ENCODE measurements around the gene BRME1. TPM values are rescaled to one million over a fixed set of nuclear protein-coding genes. Genes with fewer than 3 reads are reported as not detected.

BRME1 gene
- polyA plus RNA-seq (2013, experiment 1 of 2) = 1.8 TPM
- 2.1 TPM for polyA plus RNA-seq (2013, experiment 2 of 2)

DNA sequence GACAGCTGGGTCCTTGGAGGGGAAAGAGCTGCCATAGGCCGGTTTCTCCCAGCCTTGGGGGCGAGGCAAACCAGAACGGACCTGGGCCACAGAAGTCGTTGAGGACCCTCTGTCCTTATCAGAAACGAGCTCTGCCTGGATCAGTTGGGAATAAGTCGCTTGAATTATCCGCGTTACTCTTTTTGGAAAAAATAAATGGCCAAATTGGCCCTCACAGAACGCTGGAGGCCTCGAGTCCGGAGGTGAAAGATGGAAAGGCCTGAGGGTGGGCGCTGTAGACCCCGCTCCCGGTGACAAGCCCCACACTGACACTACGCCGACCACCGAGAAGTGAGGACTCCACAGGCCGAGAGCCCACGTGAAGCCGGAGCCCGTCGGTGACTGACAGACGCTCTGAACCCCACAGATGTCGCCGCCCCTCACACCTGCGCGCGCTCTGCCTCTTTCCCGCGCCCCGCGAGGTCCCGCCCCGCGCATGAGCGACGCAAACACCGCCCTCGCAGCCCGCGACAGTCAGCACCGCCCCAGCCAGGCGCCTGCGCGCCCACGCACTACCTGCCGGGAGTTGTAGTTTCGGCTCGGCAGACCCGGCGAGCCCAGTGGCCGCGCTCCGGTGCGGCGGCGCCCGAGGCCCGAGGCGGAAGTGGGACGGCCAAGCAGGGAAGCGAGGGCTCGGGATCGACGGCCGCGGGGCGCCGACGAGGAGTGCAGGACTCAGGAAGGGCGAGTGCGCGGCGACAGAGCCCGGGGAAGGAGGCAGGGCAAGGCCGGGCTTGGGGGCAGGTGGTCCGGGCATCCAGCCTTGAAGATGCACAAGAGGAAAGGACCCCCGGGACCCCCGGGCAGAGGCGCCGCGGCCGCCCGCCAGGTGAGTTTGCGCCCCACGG lies at the start of gene BRME1, which contains the start of gene CC2D1A:
BRME1 (minus strand) TSS at position 484 of the 887 bp plus-strand sequence. CDS start 1,225 bp downstream, outside the sequence.
CC2D1A (plus strand) TSS at position 568 of the 887 bp plus-strand sequence; CDS start at position 809, 241 bp downstream.
- Histone ChIP-seq H2BK5ac (ENCODE audit: low read length) (peak within 1 kb of the TSS; percentile 75), H4K8ac (ENCODE audit: low read depth, low read length) (peak within 1 kb of the TSS; percentile 19), H3K4me1 (ENCODE audit: control insufficient read depth in 2 of 2, insufficient read depth in 1 of 2, low read depth in 1 of 2, low read length in 2 of 2) (peaks cover 5% of the 10 kb centered on the region in 2 donors), H3K18ac (ENCODE audit: low read length) (peak within 1 kb of the TSS; percentile 97), H2BK120ac (ENCODE audit: low read depth, low read length) (no peak within 1 kb of the TSS), H2AK5ac (ENCODE audit: low read depth, low read length) (peak within 1 kb of the TSS; percentile 71), H2AFZ (ENCODE audit: low read length) (peak within 1 kb of the TSS; percentile 98), H3K23ac (ENCODE audit: low read depth, low read length, poor library complexity) (peak within 1 kb of the TSS; percentile 75), H3K36me3 (replicated peaks in 1 of 2; ENCODE audit: control insufficient read depth in 2 of 2, insufficient read depth in 2 of 2, low read length in 2 of 2) (peaks cover 6 to 13% of the 10 kb centered on the region in 2 donors), H3K27me3 (ENCODE audit: control insufficient read depth in 3 of 3, insufficient read depth in 3 of 3, low read depth in 1 of 3, low read length in 3 of 3) (no peaks in the 10 kb centered on the region), H3K9me3 (replicated peaks in 1 of 2; ENCODE audit: control insufficient read depth in 2 of 2, insufficient read depth in 1 of 2, low read depth in 1 of 2, low read length in 2 of 2) (peaks cover 0 to 2% of the 10 kb centered on the region in 2 donors), H3K14ac (ENCODE audit: low read length) (peak within 1 kb of the TSS; percentile 90), H3K27ac (replicated peaks; ENCODE audit: low read length) (no peak within 1 kb of the TSS), H2BK15ac (ENCODE audit: low read length) (peak within 1 kb of the TSS; percentile 93), H4K91ac (ENCODE audit: low read depth, low read length, poor library complexity) (no peak within 1 kb of the TSS), H3K9ac (ENCODE audit: low read depth, low read length, poor library complexity) (peak within 1 kb of the TSS; percentile 93), H3K4me2 (ENCODE audit: insufficient read depth, low read length, poor library complexity, severe bottlenecking) (peak within 1 kb of the TSS; percentile 78), H3K79me1 (ENCODE audit: low read depth, low read length) (no peaks in the 10 kb centered on the region), H3K4me3 (ENCODE audit: low read length in 2 of 2) (peak within 1 kb of the TSS; percentile 96), H3K4ac (ENCODE audit: low read length) (no peak within 1 kb of the TSS), H2BK12ac (ENCODE audit: low read length) (no peak within 1 kb of the TSS)
- peak; percentile 71 for DNase-seq (ENCODE audit: low spot score)
- WGBS, 2 donors (ENCODE audit: extremely low coverage in 2 of 2, insufficient read length in 2 of 2, insufficient replicate concordance in 1 of 2) = no CpG with 5 or more reads among the region's 86 CpGs

DNA sequence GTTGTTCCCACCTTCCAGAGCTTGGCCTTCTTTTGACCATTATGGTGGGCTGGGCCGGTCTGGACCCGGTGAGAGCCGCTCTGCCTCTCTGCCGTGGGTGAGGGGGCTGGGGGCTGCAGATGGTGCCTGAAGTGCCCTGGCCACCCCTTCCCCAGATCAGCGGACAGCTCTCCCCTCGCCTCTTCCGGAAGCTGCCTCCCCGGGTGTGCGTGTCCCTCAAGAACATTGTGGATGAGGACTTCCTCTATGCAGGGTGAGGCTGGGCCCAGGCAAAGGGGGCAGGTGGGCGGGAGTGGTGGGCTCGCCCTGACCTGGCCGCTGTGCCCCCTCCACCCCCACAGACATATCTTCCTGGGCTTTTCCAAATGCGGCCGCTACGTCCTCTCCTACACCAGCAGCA lies 48.3 kb upstream of the BRME1 start:
- no peak overlapping the region for H4K91ac ChIP-seq (ENCODE audit: low read depth, low read length, poor library complexity)
- no peaks in the 10 kb centered on the region for H3K27me3 ChIP-seq (ENCODE audit: control insufficient read depth in 3 of 3, insufficient read depth in 3 of 3, low read depth in 1 of 3, low read length in 3 of 3)
- H2BK12ac ChIP-seq (ENCODE audit: low read length) = no peak overlapping the region
- DNase-seq (ENCODE audit: low spot score) = no peak
- no peak overlapping the region for H2BK15ac ChIP-seq (ENCODE audit: low read length)
- no peak overlapping the region for H3K4me2 ChIP-seq (ENCODE audit: insufficient read depth, low read length, poor library complexity, severe bottlenecking)
- peaks cover 30% of the 10 kb centered on the region for H3K79me1 ChIP-seq (ENCODE audit: low read depth, low read length)
- no peak overlapping the region for H2AFZ ChIP-seq (ENCODE audit: low read length)
- no peak overlapping the region for H3K27ac ChIP-seq (replicated peaks; ENCODE audit: low read length)
- H3K14ac ChIP-seq (ENCODE audit: low read length) = no peak overlapping the region
- H3K9ac ChIP-seq (ENCODE audit: low read depth, low read length, poor library complexity) = no peak overlapping the region
- no peak overlapping the region for H4K8ac ChIP-seq (ENCODE audit: low read depth, low read length)
- peak overlapping the region; percentile 77 for H2BK5ac ChIP-seq (ENCODE audit: low read length)
- H3K23ac ChIP-seq (ENCODE audit: low read depth, low read length, poor library complexity) = no peak overlapping the region
- H2AK5ac ChIP-seq (ENCODE audit: low read depth, low read length) = peak overlapping the region; percentile 56
- peaks cover 36 to 55% of the 10 kb centered on the region in 2 donors for H3K36me3 ChIP-seq (replicated peaks in 1 of 2; ENCODE audit: control insufficient read depth in 2 of 2, insufficient read depth in 2 of 2, low read length in 2 of 2)
- peak overlapping the region; percentile 32 to 65 for H3K4me3 ChIP-seq (ENCODE audit: low read length in 2 of 2)
- no peaks in the 10 kb centered on the region for H3K9me3 ChIP-seq (replicated peaks in 1 of 2; ENCODE audit: control insufficient read depth in 2 of 2, insufficient read depth in 1 of 2, low read depth in 1 of 2, low read length in 2 of 2)
- H3K18ac ChIP-seq (ENCODE audit: low read length) = no peak overlapping the region
- peaks cover 4 to 9% of the 10 kb centered on the region in 2 donors for H3K4me1 ChIP-seq (ENCODE audit: control insufficient read depth in 2 of 2, insufficient read depth in 1 of 2, low read depth in 1 of 2, low read length in 2 of 2)
- no peak overlapping the region for H2BK120ac ChIP-seq (ENCODE audit: low read depth, low read length)
- H3K4ac ChIP-seq (ENCODE audit: low read length) = no peak overlapping the region
- WGBS, 2 donors (ENCODE audit: extremely low coverage in 2 of 2, insufficient read length in 2 of 2, insufficient replicate concordance in 1 of 2) = no CpG with 5 or more reads among the region's 15 CpGs

DNA sequence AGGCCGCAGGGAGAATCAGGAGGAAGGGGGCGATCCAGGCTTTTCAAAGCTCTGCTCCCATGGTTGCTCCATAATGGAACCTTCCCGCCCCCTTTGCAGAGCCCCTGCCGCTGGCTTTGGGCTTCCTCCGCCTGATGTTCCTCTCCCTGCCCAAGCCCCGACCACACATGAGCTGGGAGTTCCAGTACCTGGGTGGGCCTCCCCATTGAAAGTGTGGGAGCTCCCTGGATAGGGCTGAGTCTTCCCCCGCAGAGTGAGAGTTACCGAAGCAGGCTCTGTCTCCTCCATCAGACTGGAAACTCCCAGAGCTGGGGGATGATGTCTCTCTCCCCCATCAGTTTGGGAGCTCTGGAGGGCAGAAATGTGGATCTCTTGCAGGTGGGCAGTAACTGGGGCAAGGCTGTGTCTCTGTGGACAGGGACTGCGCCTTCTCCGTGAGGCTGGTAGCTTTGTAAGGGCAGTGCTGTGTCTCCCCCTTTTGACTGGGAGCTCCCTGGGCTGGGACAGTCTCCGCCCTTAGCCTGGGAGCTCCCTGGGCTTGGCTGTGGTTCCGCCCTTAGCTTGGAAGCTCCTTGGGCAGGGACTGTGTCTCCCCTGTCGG lies 47.1 kb upstream of the BRME1 start:
- peak overlapping the region; percentile 70 for H3K27ac ChIP-seq (replicated peaks; ENCODE audit: low read length)
- WGBS, 2 donors (ENCODE audit: extremely low coverage in 2 of 2, insufficient read length in 2 of 2, insufficient replicate concordance in 1 of 2) = no CpG with 5 or more reads among the region's 13 CpGs

More for the DNA sequence above, 47.1 kb upstream of the BRME1 start:
- Histone ChIP-seq H2BK12ac (ENCODE audit: low read length) (no peak overlapping the region), H2BK5ac (ENCODE audit: low read length) (peak overlapping the region; percentile 98), H3K18ac (ENCODE audit: low read length) (peak overlapping the region; percentile 95), H4K91ac (ENCODE audit: low read depth, low read length, poor library complexity) (no peak overlapping the region), H2BK120ac (ENCODE audit: low read depth, low read length) (no peak overlapping the region), H3K4ac (ENCODE audit: low read length) (no peak overlapping the region), H2AK5ac (ENCODE audit: low read depth, low read length) (no peak overlapping the region), H3K27me3 (ENCODE audit: control insufficient read depth in 3 of 3, insufficient read depth in 3 of 3, low read depth in 1 of 3, low read length in 3 of 3) (no peaks in the 10 kb centered on the region), H4K8ac (ENCODE audit: low read depth, low read length) (no peak overlapping the region), H3K4me2 (ENCODE audit: insufficient read depth, low read length, poor library complexity, severe bottlenecking) (peak overlapping the region; percentile 71), H3K23ac (ENCODE audit: low read depth, low read length, poor library complexity) (no peak overlapping the region), H3K4me1 (ENCODE audit: control insufficient read depth in 2 of 2, insufficient read depth in 1 of 2, low read depth in 1 of 2, low read length in 2 of 2) (peaks cover 4 to 9% of the 10 kb centered on the region in 2 donors), H2BK15ac (ENCODE audit: low read length) (peak overlapping the region; percentile 81), H3K14ac (ENCODE audit: low read length) (peak overlapping the region; percentile 67), H3K9ac (ENCODE audit: low read depth, low read length, poor library complexity) (peak overlapping the region; percentile 65), H3K36me3 (replicated peaks in 1 of 2; ENCODE audit: control insufficient read depth in 2 of 2, insufficient read depth in 2 of 2, low read length in 2 of 2) (peaks cover 26 to 43% of the 10 kb centered on the region in 2 donors), H2AFZ (ENCODE audit: low read length) (peak overlapping the region; percentile 96), H3K79me1 (ENCODE audit: low read depth, low read length) (peaks cover 29% of the 10 kb centered on the region), H3K4me3 (ENCODE audit: low read length in 2 of 2) (peak overlapping the region; percentile 65 to 84), H3K9me3 (replicated peaks in 1 of 2; ENCODE audit: control insufficient read depth in 2 of 2, insufficient read depth in 1 of 2, low read depth in 1 of 2, low read length in 2 of 2) (no peaks in the 10 kb centered on the region)
- peak; percentile 63 for DNase-seq (ENCODE audit: low spot score)

Data from neuronal stem cell (in vitro differentiated cells).